ENCODE measurements around the gene USF2. TPM values are rescaled to one million over a fixed set of nuclear protein-coding genes. Genes with fewer than 3 reads are reported as not detected.

Gene USF2
- total and polyA plus RNA-seq, 2 donors (not counting 1 experiment from before 2014, with no cell fraction given): 318 to 377 TPM

DNA sequence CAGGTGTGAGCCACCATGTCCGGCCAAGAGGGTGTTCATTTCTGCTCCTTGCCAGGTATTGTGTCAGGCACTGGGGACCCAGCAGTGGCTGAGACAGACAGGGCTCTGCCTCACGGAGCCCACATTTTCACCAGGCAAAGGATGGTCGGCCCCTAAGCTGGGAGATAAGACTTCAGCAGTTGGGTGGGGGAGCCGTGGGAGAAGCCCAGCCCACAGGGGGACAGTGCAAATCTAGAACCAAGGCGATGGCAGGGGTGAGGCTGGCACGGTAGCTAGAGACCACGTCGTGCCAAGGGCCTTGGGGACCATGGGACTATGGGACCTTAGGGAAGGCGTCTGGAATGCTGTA lies 11.7 kb upstream of the USF2 start:
- TF ChIP-seq, protein P1, sequence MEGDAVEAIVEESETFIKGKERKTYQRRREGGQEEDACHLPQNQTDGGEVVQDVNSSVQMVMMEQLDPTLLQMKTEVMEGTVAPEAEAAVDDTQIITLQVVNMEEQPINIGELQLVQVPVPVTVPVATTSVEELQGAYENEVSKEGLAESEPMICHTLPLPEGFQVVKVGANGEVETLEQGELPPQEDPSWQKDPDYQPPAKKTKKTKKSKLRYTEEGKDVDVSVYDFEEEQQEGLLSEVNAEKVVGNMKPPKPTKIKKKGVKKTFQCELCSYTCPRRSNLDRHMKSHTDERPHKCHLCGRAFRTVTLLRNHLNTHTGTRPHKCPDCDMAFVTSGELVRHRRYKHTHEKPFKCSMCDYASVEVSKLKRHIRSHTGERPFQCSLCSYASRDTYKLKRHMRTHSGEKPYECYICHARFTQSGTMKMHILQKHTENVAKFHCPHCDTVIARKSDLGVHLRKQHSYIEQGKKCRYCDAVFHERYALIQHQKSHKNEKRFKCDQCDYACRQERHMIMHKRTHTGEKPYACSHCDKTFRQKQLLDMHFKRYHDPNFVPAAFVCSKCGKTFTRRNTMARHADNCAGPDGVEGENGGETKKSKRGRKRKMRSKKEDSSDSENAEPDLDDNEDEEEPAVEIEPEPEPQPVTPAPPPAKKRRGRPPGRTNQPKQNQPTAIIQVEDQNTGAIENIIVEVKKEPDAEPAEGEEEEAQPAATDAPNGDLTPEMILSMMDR (IDR thresholded peaks at IDR 0.05): no peak
- TF ChIP-seq EZH2 (IDR thresholded peaks at IDR 0.05; ENCODE audit: borderline replicate concordance, insufficient read depth, low read depth, low read length, poor library complexity, severe bottlenecking): no peak
- Histone ChIP-seq H3K9ac (ENCODE audit: low read length) (no peak overlapping the region), H3K27ac (ENCODE audit: low read length in 2 of 2) (no peak overlapping the region), H3K79me2 (ENCODE audit: control insufficient read depth, insufficient read depth, low read length) (no peaks in the 10 kb centered on the region), H2AFZ (ENCODE audit: insufficient read depth, low read depth, low read length, poor library complexity, severe bottlenecking) (no peak overlapping the region), H3K4me3 (ENCODE audit: control extremely low read depth in 1 of 5, extremely low read depth in 1 of 5, insufficient read depth in 1 of 5, low read depth in 2 of 5, low read length in 4 of 5) (no peak overlapping the region), H3K4me2 (replicated peaks; ENCODE audit: low read depth, low read length, poor library complexity, severe bottlenecking) (no peak overlapping the region), H4K20me1 (ENCODE audit: control insufficient read depth, insufficient read depth, low read length, poor library complexity, severe bottlenecking) (no peaks in the 10 kb centered on the region), H3K9me3 (ENCODE audit: control extremely low read depth in 1 of 3, control insufficient read depth in 2 of 3, insufficient read depth in 1 of 3, low read length in 2 of 3) (no peaks in the 10 kb centered on the region), H3K4me1 (ENCODE audit: control insufficient read depth in 2 of 2, insufficient read depth in 2 of 2, low read length in 2 of 2) (no peaks in the 10 kb centered on the region), H3K27me3 (replicated peaks in 1 of 4; ENCODE audit: control extremely low read depth in 1 of 4, control insufficient read depth in 3 of 4, insufficient read depth in 4 of 4, low read length in 3 of 4) (no peaks in the 10 kb centered on the region), H3K36me3 (replicated peaks in 1 of 2; ENCODE audit: control extremely low read depth in 1 of 2, control insufficient read depth in 1 of 2, extremely low read depth in 1 of 2, insufficient read depth in 2 of 2, low read length in 1 of 2) (peaks cover 0 to 9% of the 10 kb centered on the region in 2 experiments)
- Mint-ChIP-seq H3K4me1 (peaks cover 14% of the 10 kb centered on the region), H3K9me3 (ENCODE audit: insufficient read depth) (no peaks in the 10 kb centered on the region), H3K27ac (no peak overlapping the region), H3K4me3 (no peak overlapping the region), H3K27me3 (no peaks in the 10 kb centered on the region)
- intact Hi-C loops (cut with micrococcal nuclease): no loop called here
- ChIA-PET CTCF (no interaction called here), POLR2A (no interaction called here)
- ATAC-seq (ENCODE audit: low read depth): no peak
- 94% methylated on average over 9 of the region's 9 CpGs for WGBS (ENCODE audit: insufficient coverage)
- no peak for DNase-seq

DNA sequence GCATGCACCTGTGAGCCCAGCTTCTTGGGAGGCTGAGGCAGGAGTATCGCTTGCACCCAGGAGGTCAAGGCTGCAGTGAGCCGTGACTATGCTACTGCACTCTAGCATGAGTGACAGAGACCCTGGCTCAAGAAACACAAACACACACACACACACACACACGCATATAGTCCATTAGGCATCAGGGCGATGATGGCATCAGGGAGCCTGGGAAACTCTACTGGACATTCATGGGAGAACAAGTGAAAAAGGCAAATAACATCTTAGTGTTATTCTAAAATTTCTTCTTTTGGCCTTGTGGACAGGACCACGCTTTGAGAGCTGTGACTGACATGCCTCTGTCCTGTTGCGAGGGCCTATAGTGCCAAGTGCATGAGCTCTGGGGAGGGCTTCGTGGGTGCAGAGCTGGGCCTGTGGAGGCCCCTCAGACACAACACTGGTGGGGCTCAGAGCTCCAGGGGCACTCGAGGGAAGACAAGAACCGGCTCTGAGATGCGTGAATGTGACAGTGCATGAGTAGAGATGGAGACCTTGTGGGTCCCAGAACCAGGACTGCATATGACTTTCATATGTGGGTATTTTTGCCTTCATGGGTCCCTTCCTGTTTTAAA lies 8.0 kb upstream of the USF2 start:
- Histone ChIP-seq H3K36me3 (replicated peaks in 1 of 2; ENCODE audit: control extremely low read depth in 1 of 2, control insufficient read depth in 1 of 2, extremely low read depth in 1 of 2, insufficient read depth in 2 of 2, low read length in 1 of 2) (peaks cover 0 to 6% of the 10 kb centered on the region in 2 experiments), H2AFZ (ENCODE audit: insufficient read depth, low read depth, low read length, poor library complexity, severe bottlenecking) (no peak overlapping the region), H4K20me1 (ENCODE audit: control insufficient read depth, insufficient read depth, low read length, poor library complexity, severe bottlenecking) (no peaks in the 10 kb centered on the region), H3K9me3 (ENCODE audit: control extremely low read depth in 1 of 3, control insufficient read depth in 2 of 3, insufficient read depth in 1 of 3, low read length in 2 of 3) (no peaks in the 10 kb centered on the region), H3K4me3 (ENCODE audit: control extremely low read depth in 1 of 5, extremely low read depth in 1 of 5, insufficient read depth in 1 of 5, low read depth in 2 of 5, low read length in 4 of 5) (no peak overlapping the region), H3K9ac (ENCODE audit: low read length) (no peak overlapping the region), H3K4me2 (replicated peaks; ENCODE audit: low read depth, low read length, poor library complexity, severe bottlenecking) (no peak overlapping the region), H3K27ac (ENCODE audit: low read length in 2 of 2) (no peak overlapping the region), H3K79me2 (ENCODE audit: control insufficient read depth, insufficient read depth, low read length) (no peaks in the 10 kb centered on the region), H3K27me3 (replicated peaks in 1 of 4; ENCODE audit: control extremely low read depth in 1 of 4, control insufficient read depth in 3 of 4, insufficient read depth in 4 of 4, low read length in 3 of 4) (no peaks in the 10 kb centered on the region), H3K4me1 (ENCODE audit: control insufficient read depth in 2 of 2, insufficient read depth in 2 of 2, low read length in 2 of 2) (peaks cover 14 to 23% of the 10 kb centered on the region in 2 donors)
- intact Hi-C loops (cut with micrococcal nuclease): no loop called here
- peak overlapping the region; percentile 37 for H3K27ac Mint-ChIP-seq
- H3K27me3 Mint-ChIP-seq: no peaks in the 10 kb centered on the region
- no peaks in the 10 kb centered on the region for H3K9me3 Mint-ChIP-seq (ENCODE audit: insufficient read depth)
- DNase-seq: no peak
- H3K4me3 Mint-ChIP-seq: no peak overlapping the region
- ChIA-PET CTCF (interaction anchor here (0.6 kb wide), 1 partner anchor 202 kb away, joined by 3 read pairs; no protein-coding TSS in a partner anchor), POLR2A (no interaction called here)
- 86% methylated on average over 8 of the region's 10 CpGs for WGBS (ENCODE audit: insufficient coverage)
- ATAC-seq (ENCODE audit: low read depth): no peak
- no peak for TF ChIP-seq EZH2 (IDR thresholded peaks at IDR 0.05; ENCODE audit: borderline replicate concordance, insufficient read depth, low read depth, low read length, poor library complexity, severe bottlenecking)
- TF ChIP-seq, protein P1 (IDR thresholded peaks at IDR 0.05): no peak
- peaks cover 30% of the 10 kb centered on the region for H3K4me1 Mint-ChIP-seq

All from B cell (primary cell).